Epithelial cell of esophagus (primary cell): ENCODE data around the gene ACSL4.
"Not testable (repeated sequence)": the region's sequence is repeated elsewhere in the genome, so short reads cannot be mapped to it uniquely, and the experiment has no call there.

Experiments
- DNase-seq: peaks from one replicate; pipeline ENCODE4 v3.0.0; 2010; ENCODE audit warnings: low read depth
- H3K4me3 ChIP-seq: 2 replicates; pipeline ENCODE4 v1.5.1; 2011; ENCODE audit warnings: mild to moderate bottlenecking, low read length, control low read depth
- CTCF ChIP-seq: IDR thresholded peaks from 2 replicates; pipeline ENCODE4 v1.5.1; 2011; ENCODE audit warnings: low read depth, mild to moderate bottlenecking, low read length, control low read depth, inconsistent platforms; ENCODE audit not compliant: insufficient read depth; ENCODE audit errors: missing control alignments

ACSL4 gene

GRCh38 chrX:109747681-109748080, 14.6 kb upstream of the ACSL4 start:
- TF ChIP-seq CTCF, result no peak
- H3K4me3 ChIP-seq, result no peak overlapping the region
- DNase-seq, result no peak

GRCh38 chrX:109742722-109743121, 9.7 kb upstream of the ACSL4 start:
- no peak for TF ChIP-seq CTCF
- H3K4me3 ChIP-seq, result no peak overlapping the region
- DNase-seq, result no peak

GRCh38 chrX:109740896-109741295, 7.8 kb upstream of the ACSL4 start:
- H3K4me3 ChIP-seq, DNase-seq: not testable (repeated sequence)

- no peak for TF ChIP-seq CTCF
- DNase-seq, result no peak
- no peak overlapping the region for H3K4me3 ChIP-seq
These were observed 7.4 kb upstream of the ACSL4 start for GRCh38 chrX:109740433-109740809.

GRCh38 chrX:109739625-109740432, 6.8 kb upstream of the ACSL4 start:
- TF ChIP-seq CTCF, result no peak
- H3K4me3 ChIP-seq, result no peak overlapping the region
- DNase-seq, result peak; percentile 77

GRCh38 chrX:109735202-109735744, 2.2 kb upstream of the ACSL4 start:
- H3K4me3 ChIP-seq, result no peak overlapping the region
- DNase-seq, result no peak
- no peak for TF ChIP-seq CTCF

- no peak for TF ChIP-seq CTCF
- no peak for DNase-seq
These were observed 591 bp upstream of the ACSL4 start for GRCh38 chrX:109733613-109734083.

More at GRCh38 chrX:109733613-109734083, 591 bp upstream of the ACSL4 start:
- peak overlapping the region; percentile 42 for H3K4me3 ChIP-seq
